Fibroblast of mammary gland (primary cell): ENCODE results near the gene PKM.

Source experiments
- DNase-seq: peaks from one replicate; pipeline ENCODE4 v3.0.0-alpha.2; 2010; ENCODE audit warnings: low read depth
- H3K4me3 ChIP-seq: 2 replicates; pipeline ENCODE4 v1.5.1; 2011; ENCODE audit warnings: low read depth, mild to moderate bottlenecking, low read length, moderate library complexity; ENCODE audit not compliant: control insufficient read depth
- TF ChIP-seq, protein P1 (sequence below): conservative IDR thresholded peaks from 2 replicates; pipeline ENCODE4 v1.5.1; 2011; ENCODE audit warnings: low read depth, low read length, inconsistent platforms; ENCODE audit not compliant: control insufficient read depth, insufficient read depth

The PKM gene

DNA sequence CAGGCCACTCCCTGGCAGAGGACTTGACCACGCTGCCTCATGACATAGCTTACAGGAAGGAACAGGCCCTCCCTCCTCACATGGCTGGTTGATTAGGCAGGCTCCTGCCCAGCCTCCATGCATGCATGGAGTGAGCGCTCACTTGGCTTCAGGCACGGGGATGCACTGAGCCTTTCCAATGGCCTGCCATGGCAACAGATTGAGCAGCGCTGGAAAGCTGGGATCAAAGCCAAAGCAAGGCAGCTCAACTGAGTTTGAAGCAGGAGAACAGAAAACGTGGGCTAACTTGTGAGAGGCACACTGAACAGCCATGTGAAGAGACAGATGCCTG, 27.5 kb downstream of the PKM start:
- TF ChIP-seq, protein P1, sequence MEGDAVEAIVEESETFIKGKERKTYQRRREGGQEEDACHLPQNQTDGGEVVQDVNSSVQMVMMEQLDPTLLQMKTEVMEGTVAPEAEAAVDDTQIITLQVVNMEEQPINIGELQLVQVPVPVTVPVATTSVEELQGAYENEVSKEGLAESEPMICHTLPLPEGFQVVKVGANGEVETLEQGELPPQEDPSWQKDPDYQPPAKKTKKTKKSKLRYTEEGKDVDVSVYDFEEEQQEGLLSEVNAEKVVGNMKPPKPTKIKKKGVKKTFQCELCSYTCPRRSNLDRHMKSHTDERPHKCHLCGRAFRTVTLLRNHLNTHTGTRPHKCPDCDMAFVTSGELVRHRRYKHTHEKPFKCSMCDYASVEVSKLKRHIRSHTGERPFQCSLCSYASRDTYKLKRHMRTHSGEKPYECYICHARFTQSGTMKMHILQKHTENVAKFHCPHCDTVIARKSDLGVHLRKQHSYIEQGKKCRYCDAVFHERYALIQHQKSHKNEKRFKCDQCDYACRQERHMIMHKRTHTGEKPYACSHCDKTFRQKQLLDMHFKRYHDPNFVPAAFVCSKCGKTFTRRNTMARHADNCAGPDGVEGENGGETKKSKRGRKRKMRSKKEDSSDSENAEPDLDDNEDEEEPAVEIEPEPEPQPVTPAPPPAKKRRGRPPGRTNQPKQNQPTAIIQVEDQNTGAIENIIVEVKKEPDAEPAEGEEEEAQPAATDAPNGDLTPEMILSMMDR, result no peak
- DNase-seq, result peak; percentile 81

DNA sequence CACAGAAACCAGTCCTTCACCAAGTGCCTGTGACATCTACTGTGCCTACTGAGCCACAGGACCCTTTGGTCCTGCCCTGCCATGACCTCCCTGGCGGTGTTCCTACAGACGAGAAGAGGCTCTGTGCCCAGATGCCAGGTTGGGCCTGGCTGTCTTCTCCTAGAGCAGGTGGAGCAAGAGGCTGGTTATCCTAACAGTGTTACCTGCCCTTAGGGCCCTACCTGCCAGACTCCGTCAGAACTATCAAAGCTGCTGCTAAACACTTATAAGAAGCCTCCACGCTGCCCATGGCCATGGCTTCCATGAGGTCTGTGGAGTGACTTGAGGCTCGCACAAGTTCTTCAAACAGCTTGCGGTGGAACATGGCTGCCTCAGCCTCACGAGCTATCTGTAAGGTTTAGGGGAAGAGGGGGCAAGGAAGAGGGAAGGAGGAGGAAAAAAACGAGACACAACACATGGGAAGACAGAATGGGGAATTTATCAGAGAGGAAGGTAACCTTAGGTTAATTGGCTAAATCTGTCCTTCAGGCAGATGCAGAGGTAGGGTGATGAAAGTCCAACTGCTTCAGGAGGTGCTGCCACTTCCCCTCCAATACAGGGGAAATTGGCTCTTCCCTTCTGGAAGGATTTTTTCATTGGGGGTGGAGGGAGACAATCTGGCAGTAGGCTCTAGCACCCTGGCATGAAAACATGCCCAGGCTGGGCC, 28.0 kb downstream of the PKM start:
- no peak for DNase-seq
- no peak overlapping the region for H3K4me3 ChIP-seq
- TF ChIP-seq, protein P1, result no peak

More for the DNA sequence above, 27.5 kb downstream of the PKM start:
- no peak overlapping the region for H3K4me3 ChIP-seq

DNA sequence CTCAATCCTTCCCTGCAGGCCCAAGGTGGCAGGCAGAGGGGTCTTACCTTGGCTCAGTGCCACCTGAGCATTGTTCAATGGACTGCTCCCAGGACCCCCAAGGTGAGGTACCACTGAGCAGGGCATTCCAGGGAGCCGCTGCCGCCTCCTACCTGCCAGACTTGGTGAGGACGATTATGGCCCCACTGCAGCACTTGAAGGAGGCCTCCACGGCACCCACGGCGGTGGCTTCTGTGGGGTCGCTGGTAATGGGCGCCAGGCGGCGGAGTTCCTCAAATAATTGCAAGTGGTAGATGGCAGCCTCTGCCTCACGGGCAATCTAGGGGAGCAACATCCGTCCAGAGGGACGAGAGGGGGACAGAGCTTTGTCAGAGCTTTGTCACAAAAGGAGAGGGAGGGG, 28.7 kb downstream of the PKM start:
- TF ChIP-seq, protein P1, result no peak
- DNase-seq, result no peak
- no peak overlapping the region for H3K4me3 ChIP-seq

DNA sequence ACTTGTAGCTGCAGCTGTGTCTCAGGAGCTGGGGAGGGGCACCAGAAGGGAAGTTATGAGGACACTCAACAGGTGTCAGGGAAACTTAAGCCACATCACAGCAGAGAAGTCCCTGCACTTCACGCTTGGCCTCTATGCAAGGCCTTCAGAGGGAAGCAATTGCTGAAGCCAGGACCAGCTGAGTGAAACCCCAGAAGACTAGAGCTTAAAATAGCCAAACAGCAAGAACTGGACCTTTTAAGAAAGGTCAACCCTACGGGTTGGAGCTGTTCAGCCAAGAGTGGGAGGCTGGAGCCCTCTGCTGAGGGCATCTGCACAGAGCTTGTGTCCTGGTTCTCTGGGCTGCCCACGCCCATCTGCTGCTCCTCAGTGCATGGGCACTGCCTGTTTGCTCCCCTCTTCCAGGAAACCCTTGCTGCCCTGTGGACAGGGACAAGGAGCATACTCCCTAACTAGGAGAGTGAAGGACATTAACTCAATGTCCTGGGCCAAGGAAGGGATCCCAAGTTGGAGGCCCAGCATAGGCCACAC, 29.5 kb downstream of the PKM start:
- no peak for DNase-seq
- TF ChIP-seq, protein P1, result no peak
- H3K4me3 ChIP-seq, result no peak overlapping the region

DNA sequence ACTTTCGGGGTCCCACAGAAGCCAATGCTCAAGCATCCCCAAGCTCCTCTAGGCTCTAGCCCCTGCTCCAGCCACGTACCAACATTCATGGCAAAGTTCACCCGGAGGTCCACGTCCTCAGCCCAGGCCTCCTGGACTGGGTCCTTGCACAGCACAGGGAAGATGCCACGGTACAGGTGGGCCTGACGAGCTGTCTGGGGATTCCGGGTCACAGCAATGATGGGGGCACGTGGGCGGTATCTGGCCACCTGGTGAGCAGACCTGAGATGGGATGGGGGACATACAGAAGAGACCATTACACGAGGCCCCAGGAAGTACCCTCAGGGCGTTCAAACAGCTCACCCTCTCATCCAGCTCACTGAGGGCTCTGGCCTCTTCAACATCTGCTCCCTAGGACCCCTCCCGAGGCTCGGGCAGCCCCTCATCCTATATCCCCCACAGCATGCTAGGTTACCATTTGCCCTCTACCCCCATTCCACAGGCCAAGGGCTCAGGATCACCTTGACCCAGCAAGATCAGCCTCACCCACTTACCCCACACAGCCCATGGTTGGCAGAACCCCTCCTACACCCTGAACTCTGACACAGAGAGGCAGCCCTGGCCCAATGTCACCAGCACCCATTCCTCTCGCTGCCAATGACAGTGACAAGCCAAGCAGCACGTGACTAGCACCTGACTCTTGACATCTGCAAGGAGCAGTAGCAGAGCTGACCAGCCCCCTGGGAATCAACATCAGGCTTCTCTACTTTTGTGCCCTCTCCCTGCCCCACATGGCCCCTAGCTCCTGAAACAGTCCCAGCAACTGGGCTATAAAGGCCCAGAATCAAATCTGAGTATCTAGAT, 30.4 kb downstream of the PKM start:
- no peak for DNase-seq
- TF ChIP-seq, protein P1, result no peak
- no peak overlapping the region for H3K4me3 ChIP-seq

DNA sequence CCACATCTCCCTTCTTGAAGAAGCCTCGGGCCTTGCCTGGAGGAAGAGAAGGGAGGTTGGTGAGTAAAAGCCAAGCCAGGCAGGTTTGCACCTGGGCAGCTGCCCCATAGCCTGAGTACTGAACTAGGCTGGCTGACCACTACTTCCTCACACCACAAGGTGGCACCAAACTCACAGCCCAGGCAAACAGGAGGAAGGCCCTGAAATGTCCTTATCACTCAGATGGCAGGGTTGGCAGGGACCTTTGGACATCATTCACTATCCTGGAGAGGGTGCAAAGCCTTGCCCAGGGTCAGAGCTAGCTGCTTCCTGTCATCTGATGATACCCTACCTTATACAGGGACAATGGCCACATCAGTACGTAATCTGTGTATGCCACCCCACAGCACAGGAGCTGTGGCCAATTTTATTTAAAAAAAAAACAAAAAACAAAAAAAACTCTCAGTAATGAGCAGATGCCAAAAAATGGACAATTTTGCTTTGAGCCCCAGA, 31.2 kb downstream of the PKM start:
- no peak overlapping the region for H3K4me3 ChIP-seq
- TF ChIP-seq, protein P1, result peak; percentile 91

More for the DNA sequence above, 31.2 kb downstream of the PKM start:
- peak; percentile 75 for DNase-seq
